SK-N-SH (cell line): ENCODE results near the gene AP2A2. TPM values are rescaled to one million over a fixed set of nuclear protein-coding genes. Genes with fewer than 3 reads are reported as not detected.

ENCODE experiments used
- CTCF ChIA-PET: fragments of 300-600, 350-600 bp; formaldehyde crosslinking; extraction: SDS; loops from one replicate; lab custom pipeline; 2021; lab: Yijun Ruan, JAX
- POLR2A ChIA-PET: fragments of 350-600 bp; sonication (Branson Sonifier 250); formaldehyde crosslinking; extraction: SDS; loops from one replicate; lab custom pipeline; 2020; ENCODE audit warnings: antibody characterized with exemption, inconsistent platforms; lab: Yijun Ruan, JAX
- DNase-seq: peaks from one replicate; pipeline ENCODE4 v3.0.0; 2012
- H2AFZ ChIP-seq: fragments of 200-600 bp; sonication (generic); 2 replicates; pipeline ENCODE4 v1.8.1; 2016; ENCODE audit warnings: antibody characterized with exemption, mild to moderate bottlenecking, low read depth
- H3F3A ChIP-seq: fragments of 200-600 bp; sonication (generic); replicated peaks from 2 replicates; pipeline ENCODE3; 2016; ENCODE audit warnings: antibody characterized with exemption, mild to moderate bottlenecking; ENCODE audit not compliant: insufficient read depth
- H3K27ac ChIP-seq, 2 experiments: fragments of 200-500 bp in 1 of 2; fragments of 200-600 bp in 1 of 2; sonication (Bioruptor generic) in 1 of 2; sonication (generic), shearing (Covaris generic) in 1 of 2; 2 replicates each; pipeline versions ENCODE4 v1.5.1 to v1.6.1; 2014 to 2016; ENCODE audit warnings: low read depth in 2 of 2, inconsistent platforms in 1 of 2, low read length in 1 of 2, mild to moderate bottlenecking in 1 of 2, mixed read lengths in 1 of 2
- H3K27me3 ChIP-seq: fragments of 200-600 bp; sonication (generic), shearing (Covaris generic); 2 replicates; pipeline ENCODE4 v1.6.1; 2016; ENCODE audit warnings: mixed run types; ENCODE audit not compliant: insufficient read depth
- H3K36me3 ChIP-seq, 2 experiments: fragments of 200-500 bp in 1 of 2; fragments of 200-600 bp in 1 of 2; sonication (Bioruptor generic) in 1 of 2; sonication (generic) in 1 of 2; replicated peaks in 1 of 2; 2 replicates each; pipeline versions ENCODE3 to v1.5.1; 2014 to 2016; ENCODE audit warnings: low read length in 1 of 2, mild to moderate bottlenecking in 1 of 2; ENCODE audit not compliant: insufficient read depth in 2 of 2, control insufficient read depth in 1 of 2
- H3K4me1 ChIP-seq, 2 experiments: fragments of 200-500 bp in 1 of 2; fragments of 200-600 bp in 1 of 2; sonication (Bioruptor generic) in 1 of 2; sonication (generic), shearing (Covaris generic) in 1 of 2; 2 replicates each; pipeline versions ENCODE4 v1.5.1 to v1.6.1; 2014 to 2016; ENCODE audit warnings: low read depth in 1 of 2, low read length in 1 of 2, mixed run types in 1 of 2; ENCODE audit not compliant: insufficient read depth in 2 of 2, control insufficient read depth in 1 of 2
- H3K4me2 ChIP-seq: fragments of 200-600 bp; sonication (generic), shearing (Covaris generic); 2 replicates; pipeline ENCODE4 v1.6.1; 2017; ENCODE audit warnings: mixed run types
- H3K4me3 ChIP-seq, 2 experiments: fragments of 200-500 bp in 1 of 2; fragments of 200-600 bp in 1 of 2; sonication (Bioruptor generic) in 1 of 2; sonication (generic), shearing (Covaris generic) in 1 of 2; 2 replicates each; pipeline versions ENCODE4 v1.5.1 to v1.8.1; 2014 to 2016; ENCODE audit warnings: low read depth in 2 of 2, inconsistent platforms in 1 of 2, low read length in 1 of 2, mild to moderate bottlenecking in 1 of 2, mixed read lengths in 1 of 2, moderate library complexity in 1 of 2
- H3K79me2 ChIP-seq: fragments of 200-600 bp; sonication (generic); 2 replicates; pipeline ENCODE4 v1.8.1; 2017; ENCODE audit warnings: mild to moderate bottlenecking; ENCODE audit not compliant: insufficient read depth
- H3K9ac ChIP-seq: fragments of 200-600 bp; sonication (generic); 2 replicates; pipeline ENCODE4 v1.6.1; 2017; ENCODE audit warnings: mixed run types
- H3K9me2 ChIP-seq: fragments of 200-600 bp; sonication (generic); 2 replicates; pipeline ENCODE4 v1.6.1; 2017; ENCODE audit warnings: mixed run types
- H3K9me3 ChIP-seq: fragments of 200-600 bp; sonication (generic); 2 replicates; pipeline ENCODE4 v1.6.1; 2017; ENCODE audit warnings: mixed run types, mild to moderate bottlenecking, moderate library complexity
- H4K20me1 ChIP-seq: fragments of 200-600 bp; sonication (generic); 2 replicates; pipeline ENCODE4 v1.6.1; 2017; ENCODE audit warnings: mild to moderate bottlenecking, mixed run types; ENCODE audit not compliant: insufficient read depth
- ELF1 ChIP-seq: IDR thresholded peaks from 2 replicates; pipeline ENCODE4 v1.4.0; 2012
- EP300 ChIP-seq, 2 experiments: IDR thresholded peaks; 2 replicates each; pipeline versions ENCODE4 v1.4.0 to v1.6.1; 2012; ENCODE audit warnings: borderline replicate concordance in 1 of 2, low read depth in 1 of 2, low read length in 1 of 2
- EZH2phosphoT487 ChIP-seq: fragments of 200-600 bp; sonication (generic); IDR thresholded peaks from 2 replicates; pipeline ENCODE4 v1.6.1; 2017; ENCODE audit warnings: low read depth, mixed run types, mild to moderate bottlenecking, antibody characterized with exemption, moderate library complexity, borderline replicate concordance
- FOSL2 ChIP-seq: IDR thresholded peaks from 2 replicates; pipeline ENCODE4 v1.4.0; 2012; ENCODE audit warnings: low read depth, mild to moderate bottlenecking, moderate library complexity, borderline replicate concordance
- FOXJ3 ChIP-seq: sonication (generic); formaldehyde crosslinking; IDR thresholded peaks from 2 replicates; pipeline ENCODE4 v1.5.1; 2020; ENCODE audit warnings: mild to moderate bottlenecking, missing genetic modification reagents
- GABPA ChIP-seq: IDR thresholded peaks from 2 replicates; pipeline ENCODE4 v1.4.0; 2012; ENCODE audit warnings: low read depth, mild to moderate bottlenecking
- GATA2 ChIP-seq: sonication (generic); formaldehyde crosslinking; IDR thresholded peaks from 2 replicates; pipeline ENCODE4 v1.5.0; 2020; ENCODE audit warnings: mild to moderate bottlenecking, missing genetic modification reagents
- JUND ChIP-seq: IDR thresholded peaks from 2 replicates; pipeline ENCODE4 v1.4.0; 2012
- POLR2AphosphoS5 ChIP-seq: IDR thresholded peaks from 2 replicates; pipeline ENCODE4 v1.6.1; 2012; ENCODE audit warnings: low read depth, low read length
- RAD21 ChIP-seq: IDR thresholded peaks from 2 replicates; pipeline ENCODE4 v1.6.1; 2012; ENCODE audit warnings: mild to moderate bottlenecking, low read length
- RCOR1 ChIP-seq: fragments of 150-350 bp; IDR thresholded peaks from 2 replicates; pipeline ENCODE4 v1.6.1; 2017; ENCODE audit warnings: antibody characterized with exemption, low read length
- RXRA ChIP-seq: IDR thresholded peaks from 2 replicates; pipeline ENCODE4 v1.4.0; 2012; ENCODE audit warnings: low read depth, mild to moderate bottlenecking, borderline replicate concordance
- SIN3A ChIP-seq: IDR thresholded peaks from 2 replicates; pipeline ENCODE4 v1.6.1; 2012; ENCODE audit warnings: low read depth, mild to moderate bottlenecking, low read length, moderate library complexity, borderline replicate concordance
- TEAD4 ChIP-seq: IDR thresholded peaks from 2 replicates; pipeline ENCODE4 v1.4.0; 2012; ENCODE audit warnings: mild to moderate bottlenecking, borderline replicate concordance; ENCODE audit not compliant: insufficient read depth
- YY1 ChIP-seq: IDR thresholded peaks from 2 replicates; pipeline ENCODE4 v1.4.0; 2012; ENCODE audit warnings: low read depth, mild to moderate bottlenecking
- WGBS: methylation state at CpG from one replicate; pipeline ENCODE4 v1.1.6; 2017; ENCODE audit warnings: low lambda C conversion rate; 5-methylcytosine and 5-hydroxymethylcytosine counted together
- polyA plus RNA-seq, 3 experiments: library from polyadenylated mRNA; depleted of rRNA; stranded (reverse); fragments of >200 nt; gene quantifications; 2 replicates each; pipeline ENCODE4 v1.2.3, GENCODE V29; 2012
- TF ChIP-seq, protein P1 (sequence below): IDR thresholded peaks from 2 replicates; pipeline ENCODE4; 2012
- TF ChIP-seq, protein P2 (sequence below): fragments of 150-350 bp; IDR thresholded peaks from 2 replicates; pipeline ENCODE4 v1.6.1; 2016; ENCODE audit warnings: mild to moderate bottlenecking, low read depth, low read length
- TF ChIP-seq, protein P3 (sequence below): IDR thresholded peaks from 2 replicates; pipeline ENCODE4 v1.4.0; 2012; ENCODE audit warnings: low read depth, borderline replicate concordance
- TF ChIP-seq, protein P4 (sequence below): fragments of 150-350 bp; IDR thresholded peaks from 2 replicates; pipeline ENCODE4 v1.6.1; 2017; ENCODE audit warnings: antibody characterized with exemption, low read length, low read depth, borderline replicate concordance
- TF ChIP-seq, protein P5 (sequence below): IDR thresholded peaks from 2 replicates; pipeline ENCODE4 v1.4.0; 2012; ENCODE audit warnings: low read depth, borderline replicate concordance

The AP2A2 gene
- polyA plus RNA-seq, 1 of the 3 experiments (the other 2 are of a cell fraction): 42.7 TPM

DNA sequence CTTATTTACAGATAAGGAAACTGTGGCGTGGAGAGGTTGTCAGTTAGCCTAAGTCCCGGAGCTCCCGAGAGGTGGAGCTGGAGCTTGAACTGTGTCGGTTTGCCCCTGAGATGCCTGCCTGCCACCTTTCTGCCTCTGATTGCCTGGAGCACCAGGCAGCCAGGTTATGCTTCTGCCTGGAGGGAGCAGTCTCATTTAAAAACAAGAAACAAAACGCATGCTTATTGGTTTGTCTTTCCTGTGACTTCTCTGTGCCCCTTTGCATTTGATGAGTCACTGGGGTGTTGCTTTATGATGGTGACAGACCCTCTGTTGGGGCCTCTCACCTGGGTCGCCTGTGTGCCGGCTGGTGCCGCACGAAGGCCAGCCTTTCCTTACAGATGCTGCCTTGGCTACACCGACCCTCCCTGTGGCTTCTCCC, 12.2 kb downstream of the AP2A2 start:
- ChIA-PET CTCF (no interaction called here), POLR2A (no interaction called here)
- H3K27ac ChIP-seq: no peak overlapping the region
- H3K4me2 ChIP-seq: no peak overlapping the region
- no peaks in the 10 kb centered on the region for H3F3A ChIP-seq
- no peak overlapping the region for H2AFZ ChIP-seq
- H3K9me2 ChIP-seq: no peaks in the 10 kb centered on the region
- H3K4me3 ChIP-seq: no peak overlapping the region
- peaks cover 0 to 7% of the 10 kb centered on the region in 2 experiments; a peak in 2 of 4 replicates for H3K4me1 ChIP-seq
- no peak for DNase-seq
- WGBS: 89% methylated on average over 10 of the region's 10 CpGs
- H3K36me3 ChIP-seq: peaks cover 0 to 10% of the 10 kb centered on the region in 2 experiments
- peaks cover 74% of the 10 kb centered on the region for H4K20me1 ChIP-seq
- peaks cover 99% of the 10 kb centered on the region for H3K79me2 ChIP-seq
- TF ChIP-seq, protein P1, sequence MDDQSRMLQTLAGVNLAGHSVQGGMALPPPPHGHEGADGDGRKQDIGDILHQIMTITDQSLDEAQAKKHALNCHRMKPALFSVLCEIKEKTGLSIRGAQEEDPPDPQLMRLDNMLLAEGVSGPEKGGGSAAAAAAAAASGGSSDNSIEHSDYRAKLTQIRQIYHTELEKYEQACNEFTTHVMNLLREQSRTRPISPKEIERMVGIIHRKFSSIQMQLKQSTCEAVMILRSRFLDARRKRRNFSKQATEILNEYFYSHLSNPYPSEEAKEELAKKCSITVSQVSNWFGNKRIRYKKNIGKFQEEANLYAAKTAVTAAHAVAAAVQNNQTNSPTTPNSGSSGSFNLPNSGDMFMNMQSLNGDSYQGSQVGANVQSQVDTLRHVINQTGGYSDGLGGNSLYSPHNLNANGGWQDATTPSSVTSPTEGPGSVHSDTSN: no peak
- TF ChIP-seq ELF1 (no peak), GATA2 (no peak)
- H3K27me3 ChIP-seq: no peaks in the 10 kb centered on the region
- no peak overlapping the region for H3K9ac ChIP-seq
- no peaks in the 10 kb centered on the region for H3K9me3 ChIP-seq

DNA sequence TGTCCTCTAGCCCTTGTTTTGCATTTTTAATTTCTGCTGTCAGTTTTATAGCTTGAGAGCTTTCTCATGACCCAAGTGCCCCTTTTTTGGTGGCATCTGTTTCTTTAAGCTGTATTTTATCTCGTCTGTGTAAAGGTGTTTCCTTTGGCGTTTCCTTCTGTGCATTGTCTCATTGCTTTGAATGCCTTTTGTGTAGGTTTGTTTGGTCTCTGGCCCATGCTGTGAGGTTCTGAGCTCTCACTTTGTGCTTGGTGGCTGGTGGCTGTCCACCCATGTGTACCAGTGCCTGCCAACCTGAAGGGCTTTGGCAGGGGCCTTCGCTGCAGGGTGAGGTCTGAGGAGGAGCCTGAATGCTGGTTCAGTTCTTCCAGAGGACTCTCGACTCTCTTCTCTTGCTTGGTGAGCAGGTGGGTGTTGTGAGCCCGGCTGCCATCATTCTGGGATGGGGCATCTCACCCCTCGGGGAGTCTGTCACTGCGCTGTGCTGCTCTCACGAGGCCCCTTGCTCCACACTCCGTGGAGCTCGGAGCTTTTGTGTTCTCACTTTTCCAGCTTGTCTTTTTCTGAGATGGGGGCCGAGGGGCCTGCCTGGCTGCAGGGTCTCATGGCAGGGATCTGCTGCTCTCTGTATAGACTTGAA, 14.9 kb downstream of the AP2A2 start:
- H3K36me3 ChIP-seq: peaks cover 0 to 10% of the 10 kb centered on the region in 2 experiments
- no peak overlapping the region for H3K4me2 ChIP-seq
- TF ChIP-seq, protein P2, sequence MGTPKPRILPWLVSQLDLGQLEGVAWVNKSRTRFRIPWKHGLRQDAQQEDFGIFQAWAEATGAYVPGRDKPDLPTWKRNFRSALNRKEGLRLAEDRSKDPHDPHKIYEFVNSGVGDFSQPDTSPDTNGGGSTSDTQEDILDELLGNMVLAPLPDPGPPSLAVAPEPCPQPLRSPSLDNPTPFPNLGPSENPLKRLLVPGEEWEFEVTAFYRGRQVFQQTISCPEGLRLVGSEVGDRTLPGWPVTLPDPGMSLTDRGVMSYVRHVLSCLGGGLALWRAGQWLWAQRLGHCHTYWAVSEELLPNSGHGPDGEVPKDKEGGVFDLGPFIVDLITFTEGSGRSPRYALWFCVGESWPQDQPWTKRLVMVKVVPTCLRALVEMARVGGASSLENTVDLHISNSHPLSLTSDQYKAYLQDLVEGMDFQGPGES: no peak
- no peak for TF ChIP-seq RCOR1
- TF ChIP-seq FOSL2: no peak
- TF ChIP-seq, protein P3, sequence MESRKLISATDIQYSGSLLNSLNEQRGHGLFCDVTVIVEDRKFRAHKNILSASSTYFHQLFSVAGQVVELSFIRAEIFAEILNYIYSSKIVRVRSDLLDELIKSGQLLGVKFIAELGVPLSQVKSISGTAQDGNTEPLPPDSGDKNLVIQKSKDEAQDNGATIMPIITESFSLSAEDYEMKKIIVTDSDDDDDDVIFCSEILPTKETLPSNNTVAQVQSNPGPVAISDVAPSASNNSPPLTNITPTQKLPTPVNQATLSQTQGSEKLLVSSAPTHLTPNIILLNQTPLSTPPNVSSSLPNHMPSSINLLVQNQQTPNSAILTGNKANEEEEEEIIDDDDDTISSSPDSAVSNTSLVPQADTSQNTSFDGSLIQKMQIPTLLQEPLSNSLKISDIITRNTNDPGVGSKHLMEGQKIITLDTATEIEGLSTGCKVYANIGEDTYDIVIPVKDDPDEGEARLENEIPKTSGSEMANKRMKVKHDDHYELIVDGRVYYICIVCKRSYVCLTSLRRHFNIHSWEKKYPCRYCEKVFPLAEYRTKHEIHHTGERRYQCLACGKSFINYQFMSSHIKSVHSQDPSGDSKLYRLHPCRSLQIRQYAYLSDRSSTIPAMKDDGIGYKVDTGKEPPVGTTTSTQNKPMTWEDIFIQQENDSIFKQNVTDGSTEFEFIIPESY: no peak
- TF ChIP-seq YY1: no peak
- TF ChIP-seq RXRA: no peak
- TF ChIP-seq GABPA: no peak
- no peak for TF ChIP-seq JUND
- no peak for TF ChIP-seq EP300 (IDR thresholded peaks at IDR 0.05; ENCODE audit: borderline replicate concordance in 1 of 2, low read depth in 1 of 2, low read length in 1 of 2)
- TF ChIP-seq GATA2: no peak
- no peak for TF ChIP-seq RAD21
- TF ChIP-seq FOXJ3 (CRISPR knock-in tag): no peak
- no peak for TF ChIP-seq SIN3A
- TF ChIP-seq EZH2phosphoT487: no peak
- TF ChIP-seq, protein P1: no peak
- TF ChIP-seq POLR2AphosphoS5: no peak
- TF ChIP-seq, protein P4, sequence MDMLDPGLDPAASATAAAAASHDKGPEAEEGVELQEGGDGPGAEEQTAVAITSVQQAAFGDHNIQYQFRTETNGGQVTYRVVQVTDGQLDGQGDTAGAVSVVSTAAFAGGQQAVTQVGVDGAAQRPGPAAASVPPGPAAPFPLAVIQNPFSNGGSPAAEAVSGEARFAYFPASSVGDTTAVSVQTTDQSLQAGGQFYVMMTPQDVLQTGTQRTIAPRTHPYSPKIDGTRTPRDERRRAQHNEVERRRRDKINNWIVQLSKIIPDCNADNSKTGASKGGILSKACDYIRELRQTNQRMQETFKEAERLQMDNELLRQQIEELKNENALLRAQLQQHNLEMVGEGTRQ: no peak
- no peak for TF ChIP-seq TEAD4
- TF ChIP-seq, protein P5, sequence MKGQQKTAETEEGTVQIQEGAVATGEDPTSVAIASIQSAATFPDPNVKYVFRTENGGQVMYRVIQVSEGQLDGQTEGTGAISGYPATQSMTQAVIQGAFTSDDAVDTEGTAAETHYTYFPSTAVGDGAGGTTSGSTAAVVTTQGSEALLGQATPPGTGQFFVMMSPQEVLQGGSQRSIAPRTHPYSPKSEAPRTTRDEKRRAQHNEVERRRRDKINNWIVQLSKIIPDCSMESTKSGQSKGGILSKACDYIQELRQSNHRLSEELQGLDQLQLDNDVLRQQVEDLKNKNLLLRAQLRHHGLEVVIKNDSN: no peak
- no peaks in the 10 kb centered on the region for H3K27me3 ChIP-seq
- peaks cover 0 to 7% of the 10 kb centered on the region in 2 experiments; a peak in 2 of 4 replicates for H3K4me1 ChIP-seq
- no peaks in the 10 kb centered on the region for H3F3A ChIP-seq
- no peak overlapping the region for H3K27ac ChIP-seq
- peaks cover 91% of the 10 kb centered on the region for H3K79me2 ChIP-seq
- 96% methylated on average over 11 of the region's 11 CpGs for WGBS
- no peaks in the 10 kb centered on the region for H3K9me2 ChIP-seq
- no peak overlapping the region for H2AFZ ChIP-seq
- no peak overlapping the region for H3K9ac ChIP-seq
- POLR2A ChIA-PET: interaction anchor here (0.7 kb wide), 1 partner anchor 84 kb away, joined by 4 read pairs; no protein-coding TSS in a partner anchor
- H3K9me3 ChIP-seq: no peaks in the 10 kb centered on the region
- H3K4me3 ChIP-seq: no peak overlapping the region
- CTCF ChIA-PET: interaction anchor here (0.8 kb wide), 1 partner anchor 32 kb away, joined by 3 read pairs; no protein-coding TSS in a partner anchor
- H4K20me1 ChIP-seq: peaks cover 56% of the 10 kb centered on the region
- no peak for DNase-seq
